Coronary artery (tissue), 2 donors: Measurements from ENCODE around the gene LAMA3.

Source experiments
- DNase-seq: peaks from one replicate; pipeline ENCODE4 v3.0.0-alpha.2; 2017; ENCODE audit warnings: low spot score
- H3K27ac ChIP-seq, 2 donors: fragments of 200-600 bp; sonication (generic); one replicate each; pipeline ENCODE4 v1.5.1; 2016 to 2019
- H3K4me3 ChIP-seq: fragments of 200-600 bp; sonication (generic); 2 replicates; pipeline ENCODE4 v1.5.1; 2016; ENCODE audit warnings: mild to moderate bottlenecking, moderate library complexity
- CTCF ChIP-seq: fragments of 200-600 bp; sonication (generic); IDR thresholded peaks from one replicate; pipeline ENCODE4 v1.5.1; 2019; ENCODE audit warnings: antibody characterized with exemption

LAMA3 gene

GRCh38 chr18:23871410-23871809 lies 182.2 kb downstream of the LAMA3 start:
- no peak overlapping the region for H3K4me3 ChIP-seq
- DNase-seq: no peak
- no peak overlapping the region for H3K27ac ChIP-seq
- TF ChIP-seq CTCF: no peak

GRCh38 chr18:23872701-23873550 lies 183.7 kb downstream of the LAMA3 start:
- no peak overlapping the region for H3K4me3 ChIP-seq
- TF ChIP-seq CTCF: no peak
- no peak for DNase-seq
- no peak overlapping the region for H3K27ac ChIP-seq

- H3K27ac ChIP-seq: no peak overlapping the region
- no peak overlapping the region for H3K4me3 ChIP-seq
- DNase-seq: no peak
- TF ChIP-seq CTCF: no peak
Measured at GRCh38 chr18:23875966-23876895, 187.0 kb downstream of the LAMA3 start.

DNA sequence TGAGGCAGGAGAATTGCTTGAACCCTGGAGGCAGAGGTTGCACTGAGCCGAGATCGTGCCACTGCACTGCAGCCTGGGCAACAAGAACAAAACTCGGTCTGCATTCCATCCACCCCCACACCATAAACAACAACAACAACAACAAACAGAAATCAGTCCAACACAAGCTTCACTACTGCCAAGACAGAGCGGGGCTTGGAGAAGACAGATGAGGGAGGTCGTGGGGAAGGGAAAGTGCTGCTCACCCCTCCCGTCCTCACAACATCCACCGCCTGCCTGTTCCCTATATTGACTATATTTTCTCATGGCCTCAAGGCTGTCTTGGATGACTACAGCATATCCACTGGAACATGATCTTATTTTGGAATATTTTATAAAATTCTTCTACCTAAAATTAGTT lies 187.7 kb downstream of the LAMA3 start:
- TF ChIP-seq CTCF: no peak
- H3K4me3 ChIP-seq: no peak overlapping the region
- H3K27ac ChIP-seq: no peak overlapping the region
- no peak for DNase-seq

DNA sequence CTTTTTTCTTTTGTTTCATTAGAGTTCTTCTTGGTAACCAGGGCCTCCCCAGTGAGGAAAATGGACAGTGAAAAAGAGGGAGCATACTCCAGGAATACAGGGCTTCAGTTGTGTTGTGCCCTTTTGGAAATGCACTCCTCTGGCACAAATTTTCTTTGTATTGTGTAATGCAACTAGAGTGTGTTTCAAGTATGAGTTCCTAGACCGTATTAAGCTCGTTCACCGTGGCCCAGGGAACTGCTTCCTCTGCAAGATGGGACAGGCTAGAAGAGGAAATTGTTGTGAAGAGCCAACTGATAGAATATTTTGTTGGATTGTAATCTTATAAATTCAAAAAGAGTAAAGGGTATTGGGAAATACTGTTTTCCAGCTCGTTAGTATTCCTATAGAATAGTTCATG lies 188.1 kb downstream of the LAMA3 start:
- Histone ChIP-seq H3K27ac (no peak overlapping the region), H3K4me3 (no peak overlapping the region)
- no peak for DNase-seq
- TF ChIP-seq CTCF: no peak

GRCh38 chr18:23878336-23878900 lies 189.2 kb downstream of the LAMA3 start:
- no peak for DNase-seq
- Histone ChIP-seq H3K4me3 (no peak overlapping the region), H3K27ac (no peak overlapping the region)
- TF ChIP-seq CTCF: no peak
